SK-N-SH (cell line): ENCODE results near the gene MS4A2. TPM values are rescaled to one million over a fixed set of nuclear protein-coding genes. Genes with fewer than 3 reads are reported as not detected.

ENCODE experiments used
- CTCF ChIA-PET: fragments of 300-600, 350-600 bp; formaldehyde crosslinking; extraction: SDS; loops from one replicate; lab custom pipeline; 2021; lab: Yijun Ruan, JAX
- POLR2A ChIA-PET: fragments of 350-600 bp; sonication (Branson Sonifier 250); formaldehyde crosslinking; extraction: SDS; loops from one replicate; lab custom pipeline; 2020; ENCODE audit warnings: antibody characterized with exemption, inconsistent platforms; lab: Yijun Ruan, JAX
- DNase-seq: peaks from one replicate; pipeline ENCODE4 v3.0.0; 2012
- H2AFZ ChIP-seq: fragments of 200-600 bp; sonication (generic); 2 replicates; pipeline ENCODE4 v1.8.1; 2016; ENCODE audit warnings: antibody characterized with exemption, mild to moderate bottlenecking, low read depth
- H3F3A ChIP-seq: fragments of 200-600 bp; sonication (generic); replicated peaks from 2 replicates; pipeline ENCODE3; 2016; ENCODE audit warnings: antibody characterized with exemption, mild to moderate bottlenecking; ENCODE audit not compliant: insufficient read depth
- H3K27ac ChIP-seq, 2 experiments: fragments of 200-500 bp in 1 of 2; fragments of 200-600 bp in 1 of 2; sonication (Bioruptor generic) in 1 of 2; sonication (generic), shearing (Covaris generic) in 1 of 2; 2 replicates each; pipeline versions ENCODE4 v1.5.1 to v1.6.1; 2014 to 2016; ENCODE audit warnings: low read depth in 2 of 2, inconsistent platforms in 1 of 2, low read length in 1 of 2, mild to moderate bottlenecking in 1 of 2, mixed read lengths in 1 of 2
- H3K27me3 ChIP-seq: fragments of 200-600 bp; sonication (generic), shearing (Covaris generic); 2 replicates; pipeline ENCODE4 v1.6.1; 2016; ENCODE audit warnings: mixed run types; ENCODE audit not compliant: insufficient read depth
- H3K36me3 ChIP-seq, 2 experiments: fragments of 200-500 bp in 1 of 2; fragments of 200-600 bp in 1 of 2; sonication (Bioruptor generic) in 1 of 2; sonication (generic) in 1 of 2; replicated peaks in 1 of 2; 2 replicates each; pipeline versions ENCODE3 to v1.5.1; 2014 to 2016; ENCODE audit warnings: low read length in 1 of 2, mild to moderate bottlenecking in 1 of 2; ENCODE audit not compliant: insufficient read depth in 2 of 2, control insufficient read depth in 1 of 2
- H3K4me1 ChIP-seq, 2 experiments: fragments of 200-500 bp in 1 of 2; fragments of 200-600 bp in 1 of 2; sonication (Bioruptor generic) in 1 of 2; sonication (generic), shearing (Covaris generic) in 1 of 2; 2 replicates each; pipeline versions ENCODE4 v1.5.1 to v1.6.1; 2014 to 2016; ENCODE audit warnings: low read depth in 1 of 2, low read length in 1 of 2, mixed run types in 1 of 2; ENCODE audit not compliant: insufficient read depth in 2 of 2, control insufficient read depth in 1 of 2
- H3K4me2 ChIP-seq: fragments of 200-600 bp; sonication (generic), shearing (Covaris generic); 2 replicates; pipeline ENCODE4 v1.6.1; 2017; ENCODE audit warnings: mixed run types
- H3K4me3 ChIP-seq, 2 experiments: fragments of 200-500 bp in 1 of 2; fragments of 200-600 bp in 1 of 2; sonication (Bioruptor generic) in 1 of 2; sonication (generic), shearing (Covaris generic) in 1 of 2; 2 replicates each; pipeline versions ENCODE4 v1.5.1 to v1.8.1; 2014 to 2016; ENCODE audit warnings: low read depth in 2 of 2, inconsistent platforms in 1 of 2, low read length in 1 of 2, mild to moderate bottlenecking in 1 of 2, mixed read lengths in 1 of 2, moderate library complexity in 1 of 2
- H3K79me2 ChIP-seq: fragments of 200-600 bp; sonication (generic); 2 replicates; pipeline ENCODE4 v1.8.1; 2017; ENCODE audit warnings: mild to moderate bottlenecking; ENCODE audit not compliant: insufficient read depth
- H3K9ac ChIP-seq: fragments of 200-600 bp; sonication (generic); 2 replicates; pipeline ENCODE4 v1.6.1; 2017; ENCODE audit warnings: mixed run types
- H3K9me2 ChIP-seq: fragments of 200-600 bp; sonication (generic); 2 replicates; pipeline ENCODE4 v1.6.1; 2017; ENCODE audit warnings: mixed run types
- H3K9me3 ChIP-seq: fragments of 200-600 bp; sonication (generic); 2 replicates; pipeline ENCODE4 v1.6.1; 2017; ENCODE audit warnings: mixed run types, mild to moderate bottlenecking, moderate library complexity
- H4K20me1 ChIP-seq: fragments of 200-600 bp; sonication (generic); 2 replicates; pipeline ENCODE4 v1.6.1; 2017; ENCODE audit warnings: mild to moderate bottlenecking, mixed run types; ENCODE audit not compliant: insufficient read depth
- ELF1 ChIP-seq: IDR thresholded peaks from 2 replicates; pipeline ENCODE4 v1.4.0; 2012
- EZH2phosphoT487 ChIP-seq: fragments of 200-600 bp; sonication (generic); IDR thresholded peaks from 2 replicates; pipeline ENCODE4 v1.6.1; 2017; ENCODE audit warnings: low read depth, mixed run types, mild to moderate bottlenecking, antibody characterized with exemption, moderate library complexity, borderline replicate concordance
- FOSL2 ChIP-seq: IDR thresholded peaks from 2 replicates; pipeline ENCODE4 v1.4.0; 2012; ENCODE audit warnings: low read depth, mild to moderate bottlenecking, moderate library complexity, borderline replicate concordance
- FOXJ3 ChIP-seq: sonication (generic); formaldehyde crosslinking; IDR thresholded peaks from 2 replicates; pipeline ENCODE4 v1.5.1; 2020; ENCODE audit warnings: mild to moderate bottlenecking, missing genetic modification reagents
- FOXM1 ChIP-seq: IDR thresholded peaks from 2 replicates; pipeline ENCODE4 v1.4.0; 2012; ENCODE audit warnings: low read depth, mild to moderate bottlenecking
- GABPA ChIP-seq: IDR thresholded peaks from 2 replicates; pipeline ENCODE4 v1.4.0; 2012; ENCODE audit warnings: low read depth, mild to moderate bottlenecking
- JUND ChIP-seq: IDR thresholded peaks from 2 replicates; pipeline ENCODE4 v1.4.0; 2012
- MAX ChIP-seq: IDR thresholded peaks from 2 replicates; pipeline ENCODE4 v1.4.0; 2012; ENCODE audit warnings: low read depth
- MEF2A ChIP-seq: IDR thresholded peaks from 2 replicates; pipeline ENCODE4 v1.4.0; 2012; ENCODE audit warnings: low read depth, borderline replicate concordance
- MXI1 ChIP-seq: IDR thresholded peaks from 2 replicates; pipeline ENCODE4 v1.6.1; 2012; ENCODE audit warnings: mild to moderate bottlenecking, low read depth, low read length, improper control_type of control experiment
- NRF1 ChIP-seq: IDR thresholded peaks from 2 replicates; pipeline ENCODE4 v1.6.1; 2012; ENCODE audit warnings: low read depth, mild to moderate bottlenecking, low read length
- RAD21 ChIP-seq: IDR thresholded peaks from 2 replicates; pipeline ENCODE4 v1.6.1; 2012; ENCODE audit warnings: mild to moderate bottlenecking, low read length
- RCOR1 ChIP-seq: fragments of 150-350 bp; IDR thresholded peaks from 2 replicates; pipeline ENCODE4 v1.6.1; 2017; ENCODE audit warnings: antibody characterized with exemption, low read length
- RXRA ChIP-seq: IDR thresholded peaks from 2 replicates; pipeline ENCODE4 v1.4.0; 2012; ENCODE audit warnings: low read depth, mild to moderate bottlenecking, borderline replicate concordance
- SIN3A ChIP-seq: IDR thresholded peaks from 2 replicates; pipeline ENCODE4 v1.6.1; 2012; ENCODE audit warnings: low read depth, mild to moderate bottlenecking, low read length, moderate library complexity, borderline replicate concordance
- TCF12 ChIP-seq: IDR thresholded peaks from 2 replicates; pipeline ENCODE4 v1.4.0; 2012
- USF1 ChIP-seq: IDR thresholded peaks from 2 replicates; pipeline ENCODE4 v1.4.0; 2012; ENCODE audit warnings: low read depth, borderline replicate concordance
- YY1 ChIP-seq: IDR thresholded peaks from 2 replicates; pipeline ENCODE4 v1.4.0; 2012; ENCODE audit warnings: low read depth, mild to moderate bottlenecking
- WGBS: methylation state at CpG from one replicate; pipeline ENCODE4 v1.1.6; 2017; ENCODE audit warnings: low lambda C conversion rate; 5-methylcytosine and 5-hydroxymethylcytosine counted together
- polyA plus RNA-seq, 3 experiments: library from polyadenylated mRNA; depleted of rRNA; stranded (reverse); fragments of >200 nt; gene quantifications; 2 replicates each; pipeline ENCODE4 v1.2.3, GENCODE V29; 2012
- TF ChIP-seq, protein P1 (sequence below): IDR thresholded peaks from 2 replicates; pipeline ENCODE4 v1.4.0; 2012; ENCODE audit warnings: low read depth, borderline replicate concordance
- TF ChIP-seq, protein P2 (sequence below): fragments of 150-350 bp; IDR thresholded peaks from 2 replicates; pipeline ENCODE4 v1.6.1; 2017; ENCODE audit warnings: antibody characterized with exemption, low read length, low read depth, borderline replicate concordance

Gene MS4A2
- polyA plus RNA-seq, 1 of the 3 experiments (the other 2 are of a cell fraction), result not detected

DNA sequence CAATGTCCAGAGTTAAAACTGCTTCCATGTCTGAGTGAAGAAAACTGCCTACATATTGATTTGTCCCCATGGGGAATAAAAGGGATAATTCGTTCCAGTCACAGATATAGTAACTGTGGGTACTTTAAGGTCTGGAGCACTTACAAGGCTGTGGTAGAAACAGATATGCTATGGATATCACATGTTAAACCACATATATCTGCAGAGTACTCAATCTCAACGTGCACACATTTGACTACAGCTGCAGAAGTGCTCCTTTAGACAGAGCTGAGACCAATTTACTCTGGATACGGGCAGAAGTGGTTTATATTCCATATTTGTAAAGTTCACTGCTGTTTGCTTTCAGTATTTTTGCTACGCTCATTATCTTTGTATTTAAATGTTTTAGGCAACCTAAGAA is 9.7 kb upstream of the MS4A2 start:
- no peak overlapping the region for H2AFZ ChIP-seq
- H3F3A ChIP-seq, result no peaks in the 10 kb centered on the region
- no peaks in the 10 kb centered on the region for H3K79me2 ChIP-seq
- ChIA-PET CTCF (no interaction called here), POLR2A (no interaction called here)
- no peak for TF ChIP-seq MXI1
- no peak for TF ChIP-seq RAD21
- TF ChIP-seq, protein P1, sequence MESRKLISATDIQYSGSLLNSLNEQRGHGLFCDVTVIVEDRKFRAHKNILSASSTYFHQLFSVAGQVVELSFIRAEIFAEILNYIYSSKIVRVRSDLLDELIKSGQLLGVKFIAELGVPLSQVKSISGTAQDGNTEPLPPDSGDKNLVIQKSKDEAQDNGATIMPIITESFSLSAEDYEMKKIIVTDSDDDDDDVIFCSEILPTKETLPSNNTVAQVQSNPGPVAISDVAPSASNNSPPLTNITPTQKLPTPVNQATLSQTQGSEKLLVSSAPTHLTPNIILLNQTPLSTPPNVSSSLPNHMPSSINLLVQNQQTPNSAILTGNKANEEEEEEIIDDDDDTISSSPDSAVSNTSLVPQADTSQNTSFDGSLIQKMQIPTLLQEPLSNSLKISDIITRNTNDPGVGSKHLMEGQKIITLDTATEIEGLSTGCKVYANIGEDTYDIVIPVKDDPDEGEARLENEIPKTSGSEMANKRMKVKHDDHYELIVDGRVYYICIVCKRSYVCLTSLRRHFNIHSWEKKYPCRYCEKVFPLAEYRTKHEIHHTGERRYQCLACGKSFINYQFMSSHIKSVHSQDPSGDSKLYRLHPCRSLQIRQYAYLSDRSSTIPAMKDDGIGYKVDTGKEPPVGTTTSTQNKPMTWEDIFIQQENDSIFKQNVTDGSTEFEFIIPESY, result no peak
- no peak for TF ChIP-seq SIN3A
- no peak for TF ChIP-seq YY1
- no peak for TF ChIP-seq FOXJ3 (CRISPR knock-in tag)
- no peak for TF ChIP-seq GABPA
- TF ChIP-seq MAX, result no peak
- no peak for TF ChIP-seq TCF12
- no peak for TF ChIP-seq EZH2phosphoT487
- no peak for TF ChIP-seq MEF2A
- no peak for TF ChIP-seq RCOR1
- no peak for TF ChIP-seq JUND
- TF ChIP-seq FOXM1, result no peak
- no peak for TF ChIP-seq NRF1
- TF ChIP-seq ELF1, result no peak
- TF ChIP-seq, protein P2, sequence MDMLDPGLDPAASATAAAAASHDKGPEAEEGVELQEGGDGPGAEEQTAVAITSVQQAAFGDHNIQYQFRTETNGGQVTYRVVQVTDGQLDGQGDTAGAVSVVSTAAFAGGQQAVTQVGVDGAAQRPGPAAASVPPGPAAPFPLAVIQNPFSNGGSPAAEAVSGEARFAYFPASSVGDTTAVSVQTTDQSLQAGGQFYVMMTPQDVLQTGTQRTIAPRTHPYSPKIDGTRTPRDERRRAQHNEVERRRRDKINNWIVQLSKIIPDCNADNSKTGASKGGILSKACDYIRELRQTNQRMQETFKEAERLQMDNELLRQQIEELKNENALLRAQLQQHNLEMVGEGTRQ, result no peak
- no peak for TF ChIP-seq USF1
- TF ChIP-seq FOSL2, result no peak
- no peak for TF ChIP-seq RXRA
- H3K27me3 ChIP-seq, result no peaks in the 10 kb centered on the region
- no peak overlapping the region for H3K4me2 ChIP-seq
- H3K4me3 ChIP-seq, result no peak overlapping the region
- 5% methylated on average over 4 of the region's 4 CpGs for WGBS
- H3K27ac ChIP-seq, result no peak overlapping the region
- no peak overlapping the region for H3K9ac ChIP-seq
- no peaks in the 10 kb centered on the region for H3K9me3 ChIP-seq
- no peaks in the 10 kb centered on the region for H3K9me2 ChIP-seq
- no peaks in the 10 kb centered on the region for H3K36me3 ChIP-seq
- H3K4me1 ChIP-seq, result no peaks in the 10 kb centered on the region
- no peaks in the 10 kb centered on the region; the same call in 1 of the 2 replicates for H4K20me1 ChIP-seq
- DNase-seq, result no peak
